HL-60/S4 treated with phorbol 12-myristate 13-acetate at 8.2 ng/mL for 4 days and 3 days (cell line): ENCODE results near the gene CAMK1.

Experiments
- in situ Hi-C: fragments of 300-500 bp; cut with MboI; formaldehyde crosslinking; loops from 2 replicates; pipeline ENCODE4 v1.15.0; 2022; ENCODE audit warnings: low sequenced_read_pairs

The CAMK1 gene

DNA sequence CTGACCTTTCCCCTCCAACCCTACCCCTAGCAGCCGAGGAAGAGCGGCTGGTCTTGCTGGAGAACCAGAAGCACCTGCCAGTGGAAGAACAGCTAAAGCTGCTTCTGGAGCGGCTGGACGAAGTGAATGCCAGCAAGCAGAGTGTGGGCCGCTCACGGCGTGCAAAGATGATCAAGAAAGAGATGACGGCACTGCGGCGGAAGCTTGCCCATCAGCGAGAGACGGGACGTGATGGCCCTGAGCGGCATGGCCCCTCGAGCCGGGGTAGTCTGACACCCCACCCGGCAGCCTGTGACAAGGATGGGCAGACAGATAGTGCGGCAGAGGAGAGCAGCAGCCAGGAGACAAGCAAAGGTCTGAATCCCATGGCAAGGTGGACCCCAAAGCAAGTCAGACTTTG, 26.2 kb downstream of the CAMK1 start:
- in situ Hi-C loops = no loop called here

- in situ Hi-C loops = no loop called here
Observed at GRCh38 chr3:9742560-9742959, 27.2 kb downstream of the CAMK1 start.

DNA sequence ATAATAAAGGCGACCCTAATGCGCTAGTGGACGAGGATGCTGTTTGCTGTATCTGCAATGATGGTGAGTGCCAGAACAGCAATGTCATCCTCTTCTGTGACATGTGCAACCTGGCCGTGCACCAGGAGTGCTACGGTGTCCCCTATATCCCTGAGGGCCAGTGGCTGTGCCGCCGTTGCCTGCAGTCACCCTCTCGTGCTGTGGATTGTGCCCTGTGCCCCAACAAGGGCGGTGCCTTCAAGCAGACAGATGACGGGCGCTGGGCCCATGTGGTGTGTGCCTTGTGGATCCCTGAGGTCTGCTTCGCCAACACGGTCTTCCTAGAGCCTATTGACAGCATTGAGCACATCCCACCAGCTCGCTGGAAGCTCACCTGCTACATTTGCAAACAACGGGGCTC, 30.6 kb downstream of the CAMK1 start:
- in situ Hi-C loops = no loop called here

GRCh38 chr3:9736831-9737230, 32.9 kb downstream of the CAMK1 start:
- in situ Hi-C loops = no loop called here

DNA sequence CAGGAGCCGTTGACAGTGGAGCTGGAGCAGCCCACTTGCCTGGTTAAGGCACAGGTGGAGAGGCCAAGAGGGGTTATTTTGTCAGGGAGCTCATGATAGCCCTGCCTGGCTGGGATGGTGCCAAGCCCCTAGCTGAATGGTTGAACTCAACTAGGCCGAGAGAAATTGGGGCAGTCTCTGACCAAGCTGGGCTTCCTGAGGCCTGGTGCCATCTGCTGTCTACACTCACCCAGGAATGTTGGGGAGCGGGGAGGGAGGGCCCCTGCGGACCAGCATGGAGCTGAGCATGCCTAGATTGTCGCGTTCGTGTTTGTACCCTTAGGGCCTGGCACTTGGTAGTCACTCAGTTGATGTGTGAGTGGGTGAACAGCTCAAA, 37.0 kb downstream of the CAMK1 start:
- in situ Hi-C loops = no loop called here

DNA sequence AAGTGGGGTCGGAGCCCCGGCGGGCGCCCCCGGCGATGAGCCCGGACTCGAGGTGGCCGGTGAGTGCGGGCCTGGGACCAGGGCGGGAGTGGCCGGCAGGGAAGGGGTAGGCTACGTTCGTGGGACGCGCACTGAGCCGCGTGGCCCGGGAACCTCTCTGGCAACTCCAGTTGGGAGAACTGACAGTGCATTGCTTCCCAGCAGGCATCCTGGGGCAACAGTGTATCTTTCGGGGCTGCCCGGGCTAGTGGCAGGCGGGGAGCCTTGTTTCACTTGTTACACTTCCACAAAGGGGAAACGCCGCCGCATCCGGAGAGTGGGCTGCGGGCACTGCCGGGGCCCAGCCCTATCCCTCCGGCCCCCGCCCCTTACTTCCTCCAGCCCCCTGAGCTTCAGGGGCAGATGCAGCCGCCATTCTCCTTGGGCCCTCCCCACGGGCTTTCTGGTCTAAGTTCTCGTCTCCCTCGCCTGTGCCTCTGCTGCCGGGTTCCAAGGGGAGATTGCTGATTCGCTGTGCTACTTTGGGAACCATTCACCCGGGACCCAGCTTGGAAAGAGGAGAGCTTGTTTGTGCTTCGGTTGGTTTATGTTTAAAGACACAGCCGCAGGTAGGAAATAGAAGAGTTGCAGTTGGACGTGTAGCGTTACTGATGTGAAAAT, 37.5 kb downstream of the CAMK1 start:
- in situ Hi-C loops = no loop called here

DNA sequence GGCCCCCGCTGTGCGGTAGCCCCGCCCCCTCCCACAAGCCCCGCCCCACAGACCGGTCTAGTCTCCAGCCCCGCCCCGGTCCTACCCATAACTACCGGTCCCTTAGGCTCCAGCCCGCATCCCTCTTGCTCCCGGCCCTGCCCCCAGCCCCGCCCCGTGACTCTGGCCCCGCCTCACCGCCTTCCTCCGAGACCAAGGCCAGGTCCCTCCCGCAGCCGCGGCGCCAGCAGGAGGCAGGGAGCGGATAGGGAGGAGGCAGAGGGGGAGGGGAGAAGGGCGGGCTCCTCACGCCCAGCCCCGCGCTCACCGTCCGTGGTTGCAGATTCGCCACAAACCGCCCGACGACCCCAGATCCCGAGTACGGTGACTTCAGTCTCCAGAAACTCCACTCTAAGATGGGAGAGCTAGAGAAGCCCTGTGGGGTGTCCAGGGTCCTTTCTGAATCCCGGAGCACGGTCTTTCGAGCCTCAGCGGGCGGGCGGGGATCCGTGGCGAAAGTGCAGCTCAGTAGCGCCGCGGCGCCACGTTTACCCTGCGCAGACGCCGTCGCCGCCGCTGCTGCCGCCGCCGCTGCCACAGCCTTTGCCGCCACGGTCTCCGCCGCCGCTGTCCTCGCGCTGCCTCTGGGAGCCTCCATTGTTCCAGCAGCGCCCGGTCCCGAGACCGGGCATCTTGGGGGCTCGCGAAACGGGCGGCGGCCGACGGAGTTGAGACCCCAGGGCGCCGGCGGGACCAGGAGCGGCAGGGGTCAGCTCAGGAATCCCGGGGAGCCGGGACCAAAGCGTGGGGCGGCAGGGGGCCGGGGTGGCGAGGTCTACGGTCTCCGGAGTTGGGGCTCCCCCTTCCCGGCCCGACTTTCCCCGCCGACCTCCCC, 38.3 kb downstream of the CAMK1 start, which contains the start of gene BRPF1:
TSS of gene BRPF1 (plus strand) at position 530 of the 874 bp plus-strand sequence. CDS start 2,406 bp downstream, outside the sequence.
- in situ Hi-C loops = no loop called here

- in situ Hi-C loops = no loop called here
Observed at GRCh38 chr3:9730657-9731205, 39.0 kb downstream of the CAMK1 start.

DNA sequence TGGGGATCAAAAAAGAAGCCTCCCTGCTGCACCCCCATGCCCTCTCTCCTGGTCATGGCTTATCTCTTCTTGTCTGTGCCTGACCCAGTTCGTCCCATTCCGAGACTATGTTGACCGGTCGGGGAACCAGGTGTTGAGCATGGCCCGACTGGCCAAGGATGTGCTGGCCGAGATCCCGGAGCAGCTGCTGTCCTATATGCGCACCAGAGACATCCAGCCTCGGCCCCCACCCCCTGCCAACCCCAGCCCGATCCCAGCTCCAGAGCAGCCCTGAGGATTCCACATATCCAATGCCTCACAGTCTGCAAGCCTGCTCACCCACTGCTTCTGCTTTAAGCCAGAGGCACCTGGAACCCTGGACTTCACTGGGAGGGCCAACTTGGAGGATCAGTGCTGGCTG, 40.3 kb downstream of the CAMK1 start:
- in situ Hi-C loops = no loop called here

GRCh38 chr3:9727743-9728142, 42.0 kb downstream of the CAMK1 start:
- in situ Hi-C loops = no loop called here

DNA sequence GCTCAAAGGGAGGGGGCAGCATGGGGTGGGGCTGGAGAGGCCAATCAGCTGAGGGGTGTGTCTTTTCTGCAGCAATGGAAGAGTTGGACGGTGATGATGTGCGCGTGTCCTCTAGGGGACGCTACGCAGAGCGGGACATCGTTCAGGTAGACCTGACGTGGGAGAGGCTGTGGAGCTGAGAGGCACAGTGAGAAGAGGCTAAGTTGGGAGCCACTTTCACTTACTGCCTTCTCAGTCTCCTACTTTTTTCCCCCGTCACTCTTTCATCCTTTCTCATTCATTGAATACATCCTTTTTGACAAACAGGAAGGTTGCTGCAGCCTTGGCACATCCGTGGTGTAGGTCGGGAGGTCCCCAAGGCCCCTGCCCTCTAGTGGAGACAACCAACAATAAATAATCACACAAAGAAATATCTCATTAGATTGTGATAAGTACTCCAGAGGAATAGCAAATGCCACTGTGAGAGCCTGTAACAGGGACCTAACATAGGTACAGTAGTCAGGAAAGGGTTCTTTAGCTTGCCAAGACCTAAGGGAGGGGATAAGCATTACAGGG, 42.6 kb downstream of the CAMK1 start:
- in situ Hi-C loops = no loop called here

DNA sequence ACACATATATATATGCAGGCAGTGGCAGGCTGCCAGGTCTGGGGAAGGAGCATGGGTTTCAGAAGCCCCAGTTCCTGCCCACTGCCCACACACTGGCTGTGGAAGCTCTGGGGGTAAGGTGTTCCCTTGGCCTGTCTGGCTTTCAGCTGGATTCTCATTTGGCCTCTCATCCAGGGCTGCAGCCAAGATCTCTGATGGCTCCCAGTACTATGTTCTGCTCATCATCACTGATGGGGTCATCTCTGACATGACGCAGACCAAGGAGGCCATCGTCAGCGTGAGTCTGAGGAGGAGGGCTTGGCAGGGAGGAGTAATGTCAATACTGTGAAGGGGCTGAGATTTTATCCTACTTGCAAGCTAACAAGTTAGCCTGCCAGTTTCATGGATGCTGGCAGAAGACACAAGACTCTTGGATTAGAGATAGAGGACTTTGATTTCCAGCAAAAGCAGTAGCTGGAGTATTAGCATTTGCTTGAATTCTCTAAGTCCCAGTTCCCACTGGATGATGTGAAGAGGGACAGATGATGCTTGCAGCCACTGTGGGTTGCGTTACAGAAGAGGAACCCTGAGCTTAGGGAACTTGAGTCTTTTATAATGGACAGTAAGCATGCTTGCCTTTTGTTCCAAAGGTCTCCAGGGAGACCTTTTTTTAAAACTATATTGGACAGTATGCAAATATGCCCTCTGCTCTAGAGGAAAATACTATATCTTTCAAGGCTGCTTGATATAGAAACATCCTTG, 43.8 kb downstream of the CAMK1 start:
- in situ Hi-C loops = no loop called here

GRCh38 chr3:9721700-9722060, 48.1 kb downstream of the CAMK1 start:
- in situ Hi-C loops = no loop called here

DNA sequence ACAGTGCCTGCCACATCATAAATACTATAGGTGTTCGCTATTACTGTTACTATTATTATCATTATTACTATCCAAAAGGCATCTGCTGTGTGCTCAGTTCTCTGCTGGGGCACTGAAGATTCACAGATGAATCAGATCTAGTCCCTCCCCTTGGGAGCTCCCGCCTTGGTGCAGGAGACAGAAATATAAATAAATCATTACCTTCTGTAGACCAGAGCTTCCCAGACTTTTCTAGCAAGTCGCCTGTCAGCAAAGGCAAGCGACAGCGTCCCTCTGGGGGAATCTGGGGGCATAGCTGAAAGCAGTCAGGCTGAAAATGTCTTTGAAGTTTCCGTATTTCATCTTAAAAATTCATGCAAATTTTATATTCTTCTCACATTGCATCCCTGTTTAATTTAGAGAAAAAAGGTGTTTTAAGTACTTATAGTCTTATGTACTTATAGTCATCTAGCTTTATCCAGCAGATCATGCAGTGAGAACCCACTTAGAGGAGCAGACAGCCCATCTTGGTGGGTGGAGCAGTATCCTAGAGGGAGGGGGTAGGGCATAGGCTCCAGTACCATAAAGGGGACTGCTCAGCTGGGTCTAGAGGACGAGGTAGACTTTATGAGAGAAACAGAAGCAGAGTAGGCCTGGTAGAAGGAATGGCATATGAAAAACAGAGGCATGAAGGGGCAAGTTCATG, 48.6 kb downstream of the CAMK1 start:
- in situ Hi-C loops = no loop called here

DNA sequence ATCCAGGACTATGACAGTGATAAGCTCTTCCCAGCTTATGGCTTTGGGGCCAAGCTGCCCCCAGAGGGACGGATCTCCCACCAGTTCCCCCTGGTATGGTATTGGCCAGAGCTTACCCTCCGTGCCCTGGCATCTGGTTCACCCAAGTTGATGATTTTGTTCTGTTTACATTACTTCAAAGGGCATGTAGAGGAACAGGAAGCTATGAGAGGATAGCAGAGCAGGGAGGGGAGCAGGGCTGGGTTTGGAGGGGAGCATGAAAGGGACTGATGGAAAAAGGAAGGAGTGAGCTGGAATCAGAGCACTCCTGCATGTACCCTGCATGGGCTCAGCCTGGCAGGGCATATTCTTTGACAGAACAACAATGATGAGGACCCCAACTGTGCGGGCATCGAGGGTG, 51.6 kb downstream of the CAMK1 start:
- in situ Hi-C loops = no loop called here

DNA sequence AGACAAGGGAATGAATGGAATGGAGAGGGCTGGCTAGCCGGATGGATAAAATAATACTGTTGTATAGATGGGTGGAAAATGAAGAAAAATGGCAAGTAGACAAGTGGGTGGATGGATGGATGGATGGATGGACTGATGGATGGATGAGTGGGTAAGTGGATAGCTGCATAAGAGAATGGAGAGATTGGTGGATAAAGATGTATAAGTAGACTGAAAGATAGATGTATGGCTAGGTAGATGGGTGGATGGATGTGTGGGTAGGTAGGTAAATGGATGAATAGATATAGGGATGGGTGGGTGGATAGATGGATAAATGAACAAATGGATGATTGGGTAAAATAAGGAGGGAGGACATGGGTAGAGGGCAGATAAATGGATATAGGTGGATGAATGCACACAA, 52.2 kb downstream of the CAMK1 start:
- in situ Hi-C loops = no loop called here

DNA sequence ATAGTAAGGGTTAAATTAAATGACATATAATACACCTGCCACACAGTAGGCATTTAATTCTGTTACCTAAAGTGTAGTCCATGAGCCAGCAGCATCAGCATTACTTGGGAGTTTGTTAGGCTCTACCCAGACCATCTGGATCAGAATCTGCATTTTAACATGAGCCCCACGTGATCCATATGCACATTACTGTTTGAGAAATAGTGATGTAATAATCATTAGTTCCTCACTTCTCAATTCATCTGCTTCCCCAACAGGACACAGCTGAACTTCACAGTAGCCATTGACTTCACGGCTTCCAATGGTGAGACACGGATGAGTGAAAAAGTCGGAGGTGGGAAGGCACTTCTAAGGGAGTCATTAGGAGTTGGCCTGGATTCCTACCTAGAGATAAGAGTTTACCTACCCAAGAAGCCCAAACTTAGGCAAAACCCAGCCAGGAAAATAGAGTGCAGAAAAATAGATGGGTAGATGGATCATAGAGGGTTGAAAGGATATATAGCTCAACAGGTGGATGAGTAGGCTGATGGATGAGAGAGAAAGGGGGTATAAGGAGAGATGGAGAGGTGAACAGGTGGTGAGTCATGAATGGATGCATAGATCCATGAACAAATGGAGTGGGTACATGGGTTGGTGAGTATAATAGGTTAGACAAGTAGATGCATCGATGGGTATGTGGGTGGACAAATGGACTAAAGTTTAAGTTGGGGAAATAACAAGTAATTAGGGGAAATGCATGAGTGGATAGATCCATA, 52.8 kb downstream of the CAMK1 start:
- in situ Hi-C loops = no loop called here

GRCh38 chr3:9715764-9716437, 53.8 kb downstream of the CAMK1 start:
- in situ Hi-C loops = no loop called here

GRCh38 chr3:9715136-9715535, 54.6 kb downstream of the CAMK1 start:
- in situ Hi-C loops = no loop called here
